HK-2 (cell line): Measurements from ENCODE around the gene GRIK3.
"Not testable (repeated sequence)": the region's sequence is repeated elsewhere in the genome, so short reads cannot be mapped to it uniquely, and the experiment has no call there.

Experiments
- DNase-seq: peaks from one replicate; pipeline ENCODE4 v3.0.0-alpha.2; 2018; ENCODE audit not compliant: unreplicated experiment

Gene GRIK3

DNA sequence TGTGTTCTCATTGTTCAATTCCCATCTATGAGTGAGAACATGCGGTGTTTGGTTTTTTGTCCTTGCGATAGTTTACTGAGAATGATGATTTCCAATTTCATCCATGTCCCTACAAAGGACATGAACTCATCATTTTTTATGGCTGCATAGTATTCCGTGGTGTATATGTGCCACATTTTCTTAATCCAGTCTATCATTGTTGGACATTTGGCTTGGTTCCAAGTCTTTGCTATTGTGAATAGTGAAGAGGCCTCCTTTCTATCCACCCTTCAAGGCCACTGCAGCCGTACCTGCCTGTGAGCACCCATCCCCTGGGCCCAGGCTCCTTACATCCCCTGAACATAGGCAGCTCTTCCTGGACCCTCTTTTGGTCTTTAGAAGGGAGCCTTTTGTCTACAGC lies 266.9 kb downstream of the GRIK3 start:
- not testable (repeated sequence) for DNase-seq

DNA sequence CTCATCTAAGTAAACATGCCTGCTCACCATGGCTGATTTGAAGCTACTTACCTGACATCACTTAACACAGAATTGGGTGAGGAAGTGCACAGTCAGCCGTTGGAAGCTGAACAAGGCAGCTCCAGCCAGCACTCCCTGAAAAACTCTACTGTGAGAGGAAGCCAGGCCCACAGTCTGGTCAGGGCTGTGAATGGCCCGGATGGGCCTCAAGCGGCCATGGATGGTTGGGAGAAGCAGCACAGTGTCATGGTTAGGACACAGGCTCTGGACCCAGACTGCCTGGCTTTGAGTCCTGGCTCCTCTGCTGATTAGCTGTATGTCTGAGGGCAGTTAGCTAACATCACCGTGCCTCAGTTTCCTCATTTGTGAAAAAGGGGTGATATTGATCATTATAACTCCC lies 267.8 kb downstream of the GRIK3 start:
- DNase-seq = no peak

DNA sequence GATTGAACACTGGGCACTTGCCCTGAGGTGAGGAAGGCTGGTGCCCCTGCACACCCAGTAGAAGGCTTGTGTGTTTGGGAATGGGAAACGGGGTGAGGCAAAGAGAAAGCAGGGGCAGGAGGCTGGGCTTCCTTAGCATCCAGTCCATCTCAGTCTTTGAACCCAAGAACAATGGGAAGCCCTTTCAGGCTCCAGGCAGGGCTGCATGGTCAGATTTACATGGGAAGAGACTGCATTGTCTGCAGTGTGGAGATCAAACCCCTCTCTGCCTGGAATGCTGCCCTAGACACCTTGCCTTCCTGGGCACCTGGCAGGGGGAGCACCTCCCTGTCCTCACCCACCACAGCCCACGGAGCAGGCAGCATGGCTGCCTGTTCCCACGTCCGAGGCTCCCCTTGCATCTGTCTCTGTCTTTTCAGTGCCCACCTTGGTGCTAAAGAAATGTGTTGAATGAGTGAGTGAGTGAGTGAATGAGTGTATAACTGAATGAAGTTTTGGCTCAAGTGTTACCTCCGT lies 268.5 kb downstream of the GRIK3 start:
- no peak for DNase-seq

DNA sequence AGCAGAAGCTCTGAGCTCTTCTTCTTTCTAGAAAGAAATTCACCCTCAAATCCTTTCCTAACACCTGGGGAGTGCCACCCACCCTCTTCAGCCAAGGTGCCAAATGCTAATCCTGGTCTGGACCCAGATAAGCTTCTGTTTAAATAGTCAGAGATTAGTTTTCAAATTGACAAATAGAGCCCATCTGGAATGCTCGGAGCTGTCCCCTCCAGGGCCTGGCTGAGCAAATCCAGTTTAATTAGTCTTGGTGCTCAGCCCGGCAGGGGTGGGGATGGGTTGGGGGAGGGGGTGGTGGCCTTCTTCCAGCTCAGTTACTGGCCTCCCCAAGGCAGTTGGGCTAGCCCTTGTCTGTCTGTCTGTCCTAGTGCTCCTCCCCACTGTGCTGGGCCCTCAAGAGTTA lies 269.5 kb downstream of the GRIK3 start:
- no peak for DNase-seq

DNA sequence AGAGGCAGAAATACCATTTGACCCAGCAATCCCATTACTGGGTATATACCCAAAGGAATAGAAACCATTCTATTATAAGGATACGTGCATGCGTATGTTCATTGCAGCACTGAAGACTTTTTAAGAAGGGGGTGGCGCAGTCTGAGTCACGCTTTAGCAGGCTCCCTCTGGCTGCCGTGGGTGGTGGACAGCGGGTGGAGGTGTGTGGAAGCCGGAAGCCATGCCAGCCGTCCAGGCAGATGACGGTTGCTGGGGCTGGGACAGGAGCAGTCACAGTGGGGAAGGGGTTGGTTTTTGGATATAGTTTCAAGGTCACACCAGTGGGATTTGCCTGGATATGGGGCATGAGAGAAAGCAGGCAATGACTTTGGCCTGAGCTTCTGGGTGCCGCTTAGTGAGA lies 270.5 kb downstream of the GRIK3 start:
- DNase-seq = no peak

DNA sequence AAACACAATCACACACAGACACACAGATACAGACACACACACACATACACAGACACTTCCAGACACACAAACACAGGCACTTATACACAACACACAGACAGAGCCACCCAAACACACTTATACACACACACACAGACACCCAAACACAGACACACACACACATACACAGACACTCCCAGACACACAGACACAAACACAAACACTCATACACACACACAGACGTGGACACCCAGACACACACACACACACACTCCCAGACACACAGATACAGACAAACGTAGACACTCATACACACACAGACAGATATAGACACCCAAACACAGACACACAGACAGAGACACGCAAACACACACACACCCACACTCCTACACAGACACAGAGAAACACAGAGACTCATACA lies 272.1 kb downstream of the GRIK3 start:
- no peak for DNase-seq

DNA sequence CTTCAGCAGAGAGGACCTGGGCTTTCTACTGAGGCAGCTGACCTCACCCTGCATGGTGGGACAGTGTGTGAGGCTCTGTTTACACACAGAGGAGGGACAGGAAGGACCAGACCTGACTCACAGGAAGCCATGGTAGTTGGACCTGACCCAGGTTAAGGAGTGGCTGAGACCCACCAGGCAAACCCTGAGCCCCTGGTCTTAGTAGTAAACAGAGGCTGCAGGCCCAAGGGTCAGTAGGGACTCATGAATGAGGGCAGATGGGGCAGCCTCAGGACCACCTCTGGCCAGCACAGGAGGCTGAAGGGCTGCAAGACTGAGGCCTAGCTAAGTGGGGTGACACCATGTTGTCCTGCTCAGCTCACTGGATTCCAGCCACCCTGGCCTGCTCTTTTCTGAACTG lies 273.2 kb downstream of the GRIK3 start:
- no peak for DNase-seq

DNA sequence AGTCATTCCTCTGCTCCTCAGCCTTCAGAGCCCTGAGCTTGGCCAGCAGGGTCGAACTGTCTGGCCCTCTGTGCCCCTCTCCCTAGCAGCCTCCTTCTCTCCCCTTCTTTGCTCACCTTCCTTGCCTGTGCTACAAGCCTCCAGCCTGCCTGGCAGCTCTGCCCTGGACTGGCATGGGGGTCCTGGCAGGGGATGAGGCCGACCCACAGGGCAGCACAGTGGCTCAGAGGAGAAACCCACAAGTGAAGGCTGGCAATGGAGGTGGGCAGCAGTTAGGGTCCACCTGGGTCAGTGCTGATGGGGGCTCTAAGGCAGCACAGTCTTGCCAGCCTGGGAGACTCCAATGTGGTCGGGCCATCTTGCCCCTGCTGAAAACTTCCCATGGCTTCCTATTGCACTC lies 274.2 kb downstream of the GRIK3 start:
- no peak for DNase-seq

DNA sequence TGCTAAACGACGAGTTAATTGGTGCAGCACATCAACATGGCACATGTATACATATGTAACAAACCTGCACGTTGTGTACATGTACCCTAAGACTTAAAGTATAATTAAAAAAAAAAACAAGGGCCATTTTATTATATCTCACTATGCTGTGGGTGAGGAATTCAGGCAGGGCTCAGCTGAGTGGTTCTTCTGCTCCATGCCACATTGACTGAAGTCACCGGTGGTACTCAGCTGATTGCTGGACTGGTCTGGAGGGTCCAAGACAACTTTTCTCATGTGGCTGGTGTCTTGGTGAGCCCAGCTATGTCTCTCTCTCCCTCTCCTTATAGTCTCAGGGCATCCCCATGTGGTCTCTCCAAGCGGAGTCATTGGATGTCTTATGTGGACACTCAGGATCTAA lies 275.0 kb downstream of the GRIK3 start:
- no peak for DNase-seq

DNA sequence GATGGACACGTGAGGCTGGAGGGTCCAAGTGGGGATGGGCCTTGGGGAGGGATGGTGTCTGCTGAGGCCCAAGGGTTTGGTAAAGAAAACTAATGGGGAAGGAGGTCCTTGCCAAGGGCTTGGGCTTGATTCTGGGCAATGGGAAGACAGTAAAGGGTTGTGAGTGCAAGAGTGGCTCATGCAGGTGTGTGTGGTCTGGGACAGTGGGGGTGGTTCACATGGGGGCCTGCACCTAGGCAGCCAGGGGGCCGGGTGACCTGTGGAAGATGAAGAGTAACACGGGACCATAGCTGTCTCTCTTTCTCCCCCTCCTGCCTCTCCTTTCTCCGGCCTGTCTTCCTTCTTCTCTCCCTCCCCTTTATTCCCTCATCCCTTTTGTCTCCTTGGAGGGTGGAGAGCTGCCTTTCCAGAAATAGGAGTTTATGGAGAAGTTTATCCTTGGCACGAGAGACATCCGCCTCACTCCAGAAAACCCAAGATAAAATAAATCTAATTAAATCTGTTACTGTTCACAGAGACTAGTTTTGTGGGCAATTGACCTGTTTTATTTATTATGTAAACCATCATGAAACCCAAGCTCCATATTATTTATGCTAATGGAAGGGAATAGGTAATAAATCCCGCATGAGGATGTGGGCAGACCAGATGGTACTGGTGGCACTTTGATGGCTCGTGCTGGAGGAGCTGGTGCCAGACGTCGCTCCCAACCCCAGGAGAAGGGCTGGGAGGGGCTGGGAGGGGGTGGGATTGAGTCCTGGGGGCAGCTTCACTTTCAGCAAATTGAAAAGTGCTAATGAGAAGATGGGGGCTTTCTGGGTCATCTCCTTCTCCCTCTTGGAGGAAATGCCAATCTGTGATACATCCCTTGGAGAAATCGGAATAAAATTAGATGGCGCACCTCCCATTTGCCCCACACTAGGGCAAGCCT lies 278.7 kb downstream of the GRIK3 start:
- DNase-seq = no peak

DNA sequence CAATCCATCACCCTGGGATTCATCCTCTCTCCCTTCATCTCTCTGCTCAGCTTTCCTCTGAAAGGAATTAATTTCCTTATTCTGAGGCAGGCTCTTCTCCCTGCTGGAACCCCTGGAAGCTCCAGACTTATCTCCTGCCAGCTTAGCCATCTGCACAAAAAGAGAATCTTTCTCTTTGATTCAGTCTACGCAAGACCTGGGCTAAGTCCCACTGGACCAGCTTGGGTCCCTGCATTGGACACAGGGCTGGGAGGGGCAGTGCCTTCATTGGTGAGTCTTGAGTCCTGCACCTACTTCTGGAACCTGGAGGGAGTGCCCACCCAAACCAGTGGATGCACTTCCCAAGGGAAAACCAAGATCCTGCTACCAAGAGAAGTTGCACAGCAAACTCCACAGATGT lies 279.9 kb downstream of the GRIK3 start:
- no peak for DNase-seq

DNA sequence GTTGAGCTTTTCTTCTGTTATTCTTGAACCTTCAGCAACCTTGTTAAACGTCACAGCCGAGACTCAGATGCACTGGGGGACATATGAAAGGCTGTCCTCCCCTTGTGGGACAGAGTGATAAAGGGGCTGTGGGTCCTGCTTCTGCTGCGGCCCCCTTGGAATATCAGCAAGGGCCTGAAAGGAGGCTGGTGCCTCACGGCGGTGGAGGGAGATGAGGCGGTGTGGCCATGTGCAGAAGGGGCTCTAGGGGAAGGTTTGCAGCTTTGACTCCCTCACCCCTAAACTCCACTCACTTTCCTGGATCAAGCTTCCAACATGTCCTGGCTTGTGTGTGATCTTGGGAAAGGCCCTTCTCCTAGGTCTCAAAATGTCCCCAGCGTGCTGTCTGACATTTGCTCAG lies 280.9 kb downstream of the GRIK3 start:
- no peak for DNase-seq

DNA sequence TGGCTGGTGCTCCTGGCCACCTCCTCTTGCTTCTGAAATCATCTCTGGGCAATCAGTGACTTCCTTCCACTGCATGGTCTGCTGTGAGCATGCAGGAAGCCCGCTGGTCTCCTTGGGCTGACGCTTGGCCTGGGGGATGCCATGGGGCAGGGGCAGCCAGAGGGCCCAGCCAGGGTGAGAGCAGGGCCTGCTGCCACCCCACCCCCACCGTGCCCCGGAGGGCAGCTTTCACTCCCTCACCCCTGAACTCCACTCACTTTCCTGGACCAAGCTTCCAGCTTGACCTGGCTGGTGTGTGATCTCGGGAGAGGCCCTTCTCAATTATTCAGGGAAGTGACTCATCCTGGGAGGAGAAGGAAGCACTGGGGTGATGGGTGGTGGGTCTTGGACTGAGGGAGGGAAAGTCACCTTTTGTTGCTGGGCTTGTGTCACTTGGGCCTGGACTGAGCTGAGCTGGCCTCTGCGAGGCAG lies 281.4 kb downstream of the GRIK3 start:
- DNase-seq = no peak

DNA sequence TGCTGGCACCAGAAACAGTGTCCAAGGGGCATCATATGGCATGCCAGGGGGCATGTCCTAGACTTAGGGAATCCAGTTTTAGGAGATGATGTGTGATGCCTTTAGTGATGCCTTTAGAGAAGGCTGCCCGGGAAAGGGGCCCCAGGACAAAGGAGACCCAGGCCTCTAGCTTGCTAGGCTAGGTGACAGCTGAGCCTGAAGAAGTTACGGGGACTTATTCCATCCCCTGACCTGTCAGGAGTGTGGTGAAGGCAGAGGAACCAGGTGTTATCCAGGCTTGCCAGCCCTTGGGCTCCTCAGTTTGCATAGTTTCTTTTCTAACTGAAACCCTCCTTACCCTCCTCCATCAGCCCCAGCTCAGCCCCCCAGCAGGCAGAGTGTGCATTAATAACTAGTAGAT lies 281.9 kb downstream of the GRIK3 start:
- DNase-seq = no peak

DNA sequence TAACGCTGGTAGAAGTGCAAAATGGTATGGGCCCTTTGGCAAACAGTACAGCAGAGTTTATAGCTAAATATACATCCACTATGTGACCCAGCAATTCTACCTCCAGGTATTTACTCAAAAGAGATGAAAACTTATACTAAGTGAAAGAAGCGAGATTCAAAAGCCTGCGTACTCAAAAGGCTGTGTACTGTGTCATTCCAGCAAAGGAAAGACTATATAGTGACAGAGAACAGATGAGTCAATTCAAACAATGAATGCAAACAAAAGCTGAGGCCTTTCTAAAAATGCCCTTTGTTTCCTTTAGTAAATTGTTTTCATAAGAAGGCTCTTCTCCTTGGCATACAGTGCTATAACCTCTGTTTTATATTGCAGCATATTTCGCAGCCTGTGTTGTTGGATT lies 282.8 kb downstream of the GRIK3 start:
- DNase-seq = no peak

DNA sequence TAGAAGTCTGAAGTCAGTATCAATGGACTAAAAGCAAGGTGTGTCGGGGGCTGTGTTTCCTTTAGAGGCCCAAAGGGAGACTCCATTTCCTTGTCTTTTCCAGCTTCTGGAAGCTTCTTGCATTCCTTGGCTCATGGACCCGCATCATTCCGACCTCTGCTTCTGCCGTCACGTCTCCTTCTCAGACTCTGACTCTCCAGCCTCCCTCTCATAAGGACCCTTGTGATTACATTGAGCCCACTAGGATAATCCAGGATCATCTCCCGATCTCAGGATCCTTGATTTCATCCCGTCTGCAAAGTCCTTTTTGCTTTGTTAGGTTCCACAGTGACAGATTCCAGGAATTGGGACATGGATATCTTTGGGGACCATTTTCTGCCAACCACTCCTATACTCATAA lies 285.8 kb downstream of the GRIK3 start:
- no peak for DNase-seq
